Measurements from ENCODE around the gene TRIO. TPM values are rescaled to one million over a fixed set of nuclear protein-coding genes. Genes with fewer than 3 reads are reported as not detected.

TRIO gene
- total and polyA plus RNA-seq, 2 of the 8 experiments (the other 6 are each of a cell fraction or from before 2014, with no cell fraction given), result 35.1 to 69.1 TPM

DNA sequence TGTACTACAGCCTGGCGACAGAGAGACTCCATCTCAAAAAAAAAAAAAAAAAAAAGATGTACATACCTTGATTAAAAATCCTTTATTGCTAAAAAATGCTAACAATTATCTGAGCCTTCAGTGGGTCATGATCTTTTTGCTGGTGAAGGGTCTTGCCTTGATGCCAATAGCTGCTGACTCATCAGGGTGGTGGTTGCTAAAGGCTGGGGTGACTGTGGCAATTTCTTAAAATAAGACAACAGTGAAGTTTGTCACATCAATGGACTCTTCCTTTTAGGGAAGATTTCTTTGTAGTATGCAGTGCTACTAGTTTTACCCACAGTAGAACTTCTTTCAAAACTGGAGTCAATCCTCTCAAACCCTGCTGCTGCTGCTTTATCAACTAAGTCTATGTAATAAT lies 404.5 kb downstream of the TRIO start:
- no peak overlapping the region for H2BK12ac ChIP-seq (ENCODE audit: low read depth, low read length)
- H3K9ac ChIP-seq (replicated peaks in 1 of 4; ENCODE audit: extremely low read depth in 1 of 4, low read depth in 3 of 4, low read length in 3 of 4), result no peak overlapping the region
- H2BK120ac ChIP-seq (replicated peaks; ENCODE audit: low read depth, low read length), result no peak overlapping the region
- H4K91ac ChIP-seq (replicated peaks; ENCODE audit: insufficient read length, low read length), result no peak overlapping the region
- no peak overlapping the region for H3K23ac ChIP-seq (ENCODE audit: insufficient read length)
- H4K20me1 ChIP-seq (replicated peaks in 1 of 2; ENCODE audit: control insufficient read depth in 1 of 2, insufficient read depth in 2 of 2, low read length in 2 of 2), result no peaks in the 10 kb centered on the region
- ChIA-PET POLR2A (ENCODE audit: partially characterized antibody) (no interaction called here), CTCF (ENCODE audit: partially characterized antibody) (interaction anchor here (0.6 kb wide), 1 partner anchor 56 kb away, joined by 5 read pairs; no protein-coding TSS in a partner anchor)
- H3K4me3 ChIP-seq (ENCODE audit: extremely low read depth in 1 of 4, insufficient read depth in 2 of 4, low read depth in 3 of 4, low read length in 4 of 4), result no peak overlapping the region
- DNase-seq (ENCODE audit: low read depth in 1 of 2, low spot score in 2 of 2), result no peak
- H3K4ac ChIP-seq (replicated peaks; ENCODE audit: insufficient read length, low read depth, low read length), result no peak overlapping the region
- H3K36me3 ChIP-seq (ENCODE audit: control insufficient read depth in 2 of 4, insufficient read depth in 4 of 4, low read length in 3 of 4), result no peaks in the 10 kb centered on the region
- H3K4me1 ChIP-seq (replicated peaks in 1 of 4; ENCODE audit: control insufficient read depth in 3 of 4, insufficient read depth in 4 of 4, low read length in 3 of 4), result no peaks in the 10 kb centered on the region
- H2AK5ac ChIP-seq (ENCODE audit: low read depth, low read length), result no peak overlapping the region
- H4K8ac ChIP-seq (ENCODE audit: extremely low read depth, insufficient read depth, low read length), result no peak overlapping the region
- H3K9me3 ChIP-seq (ENCODE audit: insufficient read depth in 2 of 2, low read depth in 1 of 2, low read length in 1 of 2), result no peaks in the 10 kb centered on the region
- H3K4me2 ChIP-seq (ENCODE audit: insufficient read depth in 1 of 2, low read depth in 2 of 2, low read length in 2 of 2), result no peak overlapping the region
- H3K27me3 ChIP-seq (replicated peaks in 1 of 4; ENCODE audit: control insufficient read depth in 3 of 4, extremely low read depth in 1 of 4, insufficient read depth in 3 of 4, low read length in 3 of 4), result no peaks in the 10 kb centered on the region
- no peaks in the 10 kb centered on the region for H3K23me2 ChIP-seq (ENCODE audit: low read depth, low read length)
- H2AFZ ChIP-seq (ENCODE audit: low read length), result no peak overlapping the region
- H3K18ac ChIP-seq (ENCODE audit: extremely low read depth, low read length), result no peak overlapping the region
- no peak overlapping the region for H3K14ac ChIP-seq (ENCODE audit: insufficient read length)
- TF ChIP-seq GABPA (IDR thresholded peaks at IDR 0.05; ENCODE audit: borderline replicate concordance, insufficient read depth, low read length) (no peak), CBX8 (IDR thresholded peaks at IDR 0.05; ENCODE audit: borderline replicate concordance, low read depth, low read length) (no peak)
- H2BK15ac ChIP-seq (ENCODE audit: low read length), result no peak overlapping the region
- no peaks in the 10 kb centered on the region for H3K79me1 ChIP-seq (ENCODE audit: low read depth, low read length)
- no peak overlapping the region for H2BK5ac ChIP-seq (ENCODE audit: low read depth, low read length)
- H3K27ac ChIP-seq (ENCODE audit: low read depth, low read length), result no peak overlapping the region
- H3K56ac ChIP-seq (replicated peaks; ENCODE audit: insufficient read length, low read depth, low read length), result no peak overlapping the region
- WGBS, 2 experiments (ENCODE audit: extremely low coverage in 1 of 2, insufficient coverage in 1 of 2, insufficient read length in 1 of 2, insufficient replicate concordance in 2 of 2, low coverage in 1 of 2, low lambda C conversion rate in 2 of 2, missing lambda C conversion rate in 1 of 2), result 89% methylated on average over 1 of the region's 1 CpG; no CpG with 5 or more reads in 1 of the 2 experiments
- no peak overlapping the region for H4K5ac ChIP-seq (ENCODE audit: insufficient read length, low read depth, low read length)
- no peaks in the 10 kb centered on the region for H3K79me2 ChIP-seq (ENCODE audit: control insufficient read depth in 1 of 2, insufficient read depth in 2 of 2, low read length in 2 of 2)
- no peak overlapping the region for H2BK20ac ChIP-seq (ENCODE audit: low read length)
- no peak for FAIRE-seq
